ENCODE measurements around the gene USP33.
A peak's percentile ranks its signal among the peaks of the same experiment; 100 is the strongest.
"Not testable (repeated sequence)": the region's sequence is repeated elsewhere in the genome, so short reads cannot be mapped to it uniquely, and the experiment has no call there.

Gene USP33

DNA sequence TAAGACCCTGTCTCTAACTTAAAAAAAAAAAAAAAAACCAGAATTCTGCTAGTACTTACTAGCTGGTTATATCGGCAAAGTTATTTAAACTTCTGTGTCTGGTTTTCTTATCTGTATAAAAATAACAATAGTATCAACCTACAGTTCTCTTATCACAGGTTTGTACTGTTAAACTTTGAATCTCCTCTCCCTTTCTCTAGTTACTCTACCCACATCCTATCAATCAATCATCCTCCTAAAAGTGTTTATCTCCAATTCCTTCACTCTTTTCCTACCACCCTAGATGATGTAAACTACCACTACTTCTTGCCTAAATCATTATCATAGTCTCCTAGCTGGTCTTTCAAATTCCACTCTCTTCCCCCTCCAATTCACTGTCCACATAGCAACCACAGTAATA lies 27.6 kb downstream of the USP33 start:
- no peak for DNase-seq

DNA sequence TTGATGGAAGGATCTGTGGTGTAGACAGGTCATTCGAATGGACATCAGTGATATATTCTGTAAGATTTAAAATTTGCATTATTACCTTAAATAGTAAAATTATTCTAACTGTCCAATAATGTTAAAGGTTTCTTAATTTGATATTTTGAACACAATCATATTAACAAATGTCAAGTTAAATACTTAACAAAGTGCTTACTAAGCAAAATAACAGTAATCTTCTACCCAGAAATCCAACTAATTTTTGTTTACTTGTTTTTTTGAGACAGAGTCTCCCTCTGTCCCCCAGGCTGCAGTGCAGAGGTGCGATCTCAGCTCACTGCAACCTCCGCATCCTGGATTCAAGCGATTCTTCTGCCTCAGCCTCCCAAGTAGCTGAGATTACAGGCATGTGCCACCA lies 33.9 kb downstream of the USP33 start:
- no peak for DNase-seq

DNA sequence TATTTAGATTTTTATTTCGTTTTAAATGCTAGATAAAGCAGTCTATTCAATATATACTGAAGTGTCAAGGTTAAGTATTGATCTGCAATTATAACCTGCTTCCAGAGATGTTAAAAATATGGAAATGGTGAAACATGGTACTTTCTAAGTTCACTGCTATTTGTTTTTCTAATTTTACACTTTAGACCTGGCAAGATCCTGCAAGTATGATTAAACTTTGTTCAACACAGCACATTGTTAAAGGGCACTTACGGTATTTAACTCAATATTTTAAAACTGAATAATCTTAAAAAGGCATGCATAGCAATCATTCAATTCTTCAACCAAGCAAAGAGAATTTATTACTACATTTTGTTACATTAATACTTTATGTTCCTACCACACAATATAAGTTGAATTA lies 41.5 kb downstream of the USP33 start:
- DNase-seq, result no peak

DNA sequence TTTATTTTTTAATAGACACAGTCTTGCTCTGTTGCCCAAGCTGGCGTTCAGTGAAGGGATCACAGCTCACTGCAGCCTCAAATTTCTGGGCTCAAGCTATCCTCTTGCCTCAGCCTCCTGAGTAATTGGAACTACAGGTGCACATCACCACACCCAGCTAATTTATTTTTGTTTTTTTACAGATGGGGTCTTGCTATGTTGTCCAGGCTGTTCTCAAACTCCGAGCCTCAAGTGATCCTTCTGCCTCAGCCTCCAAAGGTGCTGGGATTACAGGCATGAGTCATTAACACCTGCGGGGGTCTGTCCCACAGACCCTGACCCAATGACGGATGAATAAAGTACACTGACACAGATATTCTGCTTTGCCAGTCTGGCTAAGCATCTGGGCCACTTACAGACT lies 43.6 kb downstream of the USP33 start:
- DNase-seq, result no peak

DNA sequence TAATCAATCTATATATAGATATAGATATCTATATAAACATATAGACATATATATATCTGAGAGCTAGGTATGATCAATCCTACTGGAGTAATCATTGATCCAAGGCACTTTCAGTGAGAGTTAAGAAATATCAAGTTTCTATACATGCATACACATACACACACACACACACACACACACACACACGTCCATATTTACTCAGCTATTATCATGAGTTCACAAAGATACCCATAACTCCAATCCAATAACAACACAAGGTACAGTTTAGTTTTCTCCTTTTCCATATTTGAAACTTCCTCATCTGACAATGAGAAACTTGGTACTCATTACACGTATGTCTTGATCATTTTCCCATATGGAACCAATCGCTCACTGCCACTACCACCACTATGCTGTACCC lies 49.9 kb downstream of the USP33 start:
- DNase-seq, result no peak

DNA sequence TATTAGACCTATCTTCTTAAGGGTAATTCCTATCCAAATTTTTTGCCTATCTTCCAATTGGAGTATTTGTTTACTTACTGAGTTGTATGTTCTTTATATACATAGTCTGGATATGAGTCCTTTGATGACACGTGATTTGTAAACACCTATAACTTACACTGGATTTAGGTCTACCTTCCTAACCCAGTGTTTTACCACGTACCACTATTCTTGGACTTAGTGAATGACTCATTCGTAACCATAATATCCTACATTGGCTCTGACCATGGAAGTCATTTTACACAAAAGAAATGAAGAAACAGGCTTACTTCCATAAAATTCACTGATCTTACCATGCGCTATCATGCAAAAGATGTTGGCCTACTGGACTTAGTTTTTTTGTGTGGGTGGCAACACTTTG lies 53.3 kb downstream of the USP33 start:
- no peak for DNase-seq

DNA sequence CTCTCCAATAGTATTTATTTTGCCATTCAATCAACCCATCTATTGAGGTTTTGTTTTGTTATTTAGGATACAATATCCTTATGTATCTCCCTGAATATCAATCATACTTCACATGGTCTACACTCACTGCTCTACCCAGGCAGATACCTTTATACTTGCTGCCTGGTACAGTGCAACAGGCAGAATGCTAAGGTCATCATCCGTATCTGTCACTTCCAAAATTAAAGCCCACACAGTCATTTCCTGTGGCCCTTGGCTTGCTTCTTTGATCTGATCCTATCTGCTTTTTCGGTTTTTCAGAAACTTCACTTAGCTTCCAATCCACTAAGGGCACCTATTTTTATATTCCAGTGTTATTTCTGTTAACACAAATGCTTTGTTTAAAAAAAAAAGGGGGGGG lies 54.9 kb downstream of the USP33 start:
- no peak for DNase-seq

DNA sequence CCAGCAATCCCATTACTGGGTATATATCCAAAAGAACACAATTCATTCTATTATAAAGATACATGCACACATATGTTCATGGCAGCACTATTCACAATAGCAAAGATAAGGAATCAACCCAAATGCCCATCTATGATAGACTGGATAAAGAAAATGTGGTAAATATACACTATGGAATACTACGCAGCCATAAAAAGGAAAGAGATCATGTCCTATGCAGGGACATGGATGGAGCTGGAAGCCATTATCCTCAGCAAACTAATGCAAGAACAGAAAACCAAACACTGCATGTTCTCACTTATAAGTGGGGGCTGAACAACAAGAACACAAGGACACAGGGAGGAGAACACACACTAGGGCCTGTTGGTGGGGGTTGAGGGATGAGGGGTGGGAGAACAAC lies 60.0 kb downstream of the USP33 start:
- DNase-seq, result not testable (repeated sequence)

DNA sequence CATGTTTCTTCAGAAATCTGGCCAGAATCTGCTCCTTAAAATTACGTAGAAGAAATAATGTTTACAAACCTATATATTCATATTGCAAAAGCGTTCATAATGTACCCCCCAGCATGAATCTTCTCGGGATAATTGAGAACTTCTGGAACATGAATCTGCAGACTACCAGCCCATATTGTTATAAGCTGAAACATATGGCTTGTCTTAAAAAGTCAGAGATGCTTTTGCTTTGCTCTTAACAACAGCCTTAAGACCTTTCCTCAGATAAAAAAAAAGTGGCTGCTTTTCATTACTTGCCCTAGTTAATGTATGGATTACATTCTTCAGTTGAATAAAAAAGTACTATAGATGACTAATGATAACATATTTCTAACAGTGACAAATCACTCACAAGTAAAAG lies 62.2 kb downstream of the USP33 start:
- no peak for DNase-seq

DNA sequence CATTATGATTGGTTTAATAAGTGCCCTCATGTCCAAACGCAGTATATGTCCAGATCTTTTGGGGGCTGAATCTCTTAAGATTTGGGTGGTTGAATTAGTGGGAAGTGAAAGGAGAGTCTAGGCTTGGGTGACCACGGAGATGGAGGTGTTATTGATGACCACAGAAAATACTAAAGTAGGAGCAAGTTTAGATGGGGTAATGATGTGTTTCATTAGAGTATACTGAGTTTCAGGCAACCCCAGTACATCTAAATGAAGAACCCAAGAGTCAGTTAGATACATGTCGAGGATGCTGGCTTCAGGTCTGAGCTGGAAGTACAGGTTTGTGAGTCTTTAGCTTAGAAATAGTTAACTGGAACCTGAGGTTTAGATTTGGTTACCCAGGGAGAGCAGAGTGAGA lies 70.7 kb downstream of the USP33 start:
- no peak for DNase-seq

DNA sequence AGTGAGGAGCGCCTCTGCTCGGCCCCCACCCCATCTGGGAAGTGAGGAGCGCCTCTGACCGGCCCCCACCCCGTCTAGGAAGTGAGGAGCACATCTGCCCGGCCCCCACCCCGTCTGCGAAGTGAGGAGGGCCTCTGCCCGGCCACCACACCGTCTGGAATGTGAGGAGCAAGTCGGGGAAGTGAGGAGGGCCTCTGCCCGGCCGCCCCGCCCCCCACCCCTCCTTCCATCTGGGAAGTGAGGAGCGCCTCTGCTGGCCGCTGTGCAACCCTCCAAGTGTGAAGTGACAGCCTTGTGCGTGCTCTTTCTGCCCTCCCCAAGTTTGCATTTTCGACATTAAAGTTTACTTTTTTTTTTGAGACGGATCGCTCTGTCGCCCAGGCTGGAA lies 72.1 kb downstream of the USP33 start:
- peak; percentile 38 for DNase-seq

DNA sequence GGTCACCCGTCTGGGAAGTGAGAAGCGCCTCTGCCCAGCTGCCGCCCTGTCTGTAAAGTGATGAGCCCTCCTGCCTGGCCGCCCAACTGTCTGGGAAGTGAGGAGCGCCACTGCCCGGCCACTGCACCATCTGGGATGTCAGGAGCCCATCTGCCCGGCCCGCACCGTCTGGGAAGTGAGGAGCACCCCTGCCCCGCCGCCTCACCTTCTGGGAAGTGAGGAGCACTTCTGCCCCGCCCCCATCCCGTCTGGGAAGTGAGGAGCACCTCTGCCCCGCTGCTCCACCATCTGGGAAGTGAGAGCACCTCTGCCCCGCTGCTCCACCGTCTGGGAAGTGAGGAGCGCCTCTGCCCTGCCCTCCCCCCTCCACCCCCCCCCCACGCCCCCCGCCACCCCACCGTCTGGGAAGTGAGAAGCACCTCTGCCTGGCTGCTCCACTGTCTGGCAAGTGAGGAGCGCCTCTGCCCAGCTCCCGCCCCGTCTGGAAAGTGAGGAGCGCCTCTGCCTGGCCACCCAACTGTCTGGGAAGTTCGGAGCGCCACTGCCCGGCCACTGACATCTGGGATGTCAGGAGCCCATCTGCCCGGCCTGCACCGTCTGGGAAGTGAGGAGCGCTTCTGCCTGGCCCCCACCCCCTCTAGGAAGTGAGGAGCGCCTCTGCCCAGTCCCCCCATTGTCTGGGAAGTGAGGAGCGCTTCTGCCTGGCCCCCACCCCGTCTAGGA lies 72.7 kb downstream of the USP33 start:
- DNase-seq, result no peak

DNA sequence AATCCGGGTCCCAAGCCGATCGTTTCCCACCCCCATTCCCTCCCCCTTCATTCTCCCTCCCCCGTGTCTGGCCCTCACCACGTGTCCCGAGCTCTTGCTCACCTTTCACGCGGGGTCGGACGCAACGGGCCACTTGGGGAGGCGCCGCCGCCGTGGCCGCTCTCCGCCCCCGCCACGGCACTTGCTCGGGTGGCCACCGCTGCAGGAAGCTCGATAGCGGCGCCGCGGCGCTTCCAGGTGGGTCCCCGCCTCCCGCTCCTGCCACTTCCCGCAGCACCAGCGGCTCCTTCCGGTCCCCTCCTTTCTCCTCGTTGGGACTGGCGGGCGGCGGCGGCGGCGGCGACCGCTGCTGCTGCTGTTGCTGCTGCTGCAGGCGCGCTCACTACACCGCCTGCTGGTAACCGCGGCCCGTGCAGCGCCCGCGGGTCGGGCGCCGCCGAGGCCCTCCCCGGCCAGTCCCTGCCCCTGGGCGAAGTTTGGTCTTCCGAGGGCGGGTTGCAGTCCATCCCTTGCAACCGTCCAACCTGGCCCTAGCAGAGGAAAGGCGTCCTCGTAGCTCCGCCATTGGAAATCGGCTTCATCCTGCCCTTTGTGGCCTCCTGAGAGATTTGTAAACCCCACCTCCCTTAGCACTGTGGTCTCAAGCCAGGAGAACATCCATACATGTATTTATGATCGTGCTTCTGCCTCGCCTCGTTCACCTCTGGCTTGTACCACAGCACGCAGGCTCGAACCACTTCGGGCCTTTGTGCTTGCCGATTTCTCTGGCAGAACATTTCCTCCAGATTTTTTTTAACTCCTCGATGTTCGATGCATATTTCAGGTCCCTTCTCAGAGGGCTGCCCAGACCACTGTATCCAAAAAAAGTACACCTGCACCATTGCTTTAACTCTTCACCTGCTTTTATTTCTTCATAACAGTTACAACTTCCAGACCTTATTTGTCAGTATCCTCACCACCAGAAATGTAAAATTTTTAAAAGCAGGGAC lies 76.2 kb downstream of the USP33 start:
- peak; percentile 93 for DNase-seq

DNA sequence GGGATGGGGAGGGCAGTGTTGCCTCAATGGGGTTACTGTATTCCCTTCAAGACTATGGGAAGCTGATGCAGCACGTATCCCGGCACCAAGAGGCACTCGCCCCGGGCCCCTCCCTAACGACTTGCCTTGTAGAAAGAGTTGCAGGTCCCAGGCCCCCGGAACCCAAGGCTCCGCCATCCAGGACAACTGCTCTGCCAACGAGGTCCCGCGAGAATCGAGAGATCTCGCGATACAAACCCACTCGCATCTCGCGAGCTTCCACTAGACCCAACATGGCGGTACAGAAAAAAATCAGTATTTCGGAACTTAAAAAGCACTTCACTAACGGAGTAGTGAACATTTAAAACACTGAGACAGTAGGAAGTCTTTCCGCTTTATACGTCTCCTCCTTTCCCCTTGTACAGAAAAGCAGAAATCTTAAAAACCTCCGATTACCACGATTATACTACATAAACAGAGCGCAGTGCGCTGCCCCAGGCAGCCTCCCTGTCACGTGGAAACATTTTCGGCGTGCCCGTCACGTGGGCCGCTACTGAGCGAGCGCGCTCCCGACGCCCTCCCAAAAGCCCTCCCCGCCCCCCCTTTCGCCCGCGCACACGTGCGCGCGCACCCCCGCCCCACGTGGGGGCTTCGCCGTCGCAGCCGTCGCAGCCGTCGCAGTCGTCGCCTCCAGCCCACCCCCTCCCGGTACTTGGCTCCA lies 77.0 kb downstream of the USP33 start, which contains the start of gene ZZZ3:
Gene ZZZ3, minus strand, starts transcription at position 199 of the 700 bp plus-strand sequence. CDS start 49,304 bp downstream, outside the sequence.
- DNase-seq, result peak; percentile 92

DNA sequence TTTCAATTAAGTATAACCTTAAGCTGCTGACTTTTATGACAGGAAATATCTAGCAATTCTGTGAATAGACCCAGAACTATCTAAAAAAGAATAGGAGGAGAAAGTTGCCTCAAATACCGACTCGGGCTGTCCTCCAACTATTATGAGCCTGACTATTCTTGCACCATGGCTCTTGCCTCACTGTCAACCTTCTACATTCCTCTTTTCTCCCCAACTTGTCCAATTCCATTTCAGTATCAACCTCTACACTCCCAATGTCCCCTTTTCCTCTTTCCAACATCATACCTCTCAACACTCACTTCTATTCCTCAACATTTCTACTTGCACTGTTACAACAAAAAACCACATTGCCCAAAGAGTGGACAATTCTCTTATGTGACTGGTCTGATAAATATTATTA lies 79.5 kb downstream of the USP33 start:
- no peak for DNase-seq

DNA sequence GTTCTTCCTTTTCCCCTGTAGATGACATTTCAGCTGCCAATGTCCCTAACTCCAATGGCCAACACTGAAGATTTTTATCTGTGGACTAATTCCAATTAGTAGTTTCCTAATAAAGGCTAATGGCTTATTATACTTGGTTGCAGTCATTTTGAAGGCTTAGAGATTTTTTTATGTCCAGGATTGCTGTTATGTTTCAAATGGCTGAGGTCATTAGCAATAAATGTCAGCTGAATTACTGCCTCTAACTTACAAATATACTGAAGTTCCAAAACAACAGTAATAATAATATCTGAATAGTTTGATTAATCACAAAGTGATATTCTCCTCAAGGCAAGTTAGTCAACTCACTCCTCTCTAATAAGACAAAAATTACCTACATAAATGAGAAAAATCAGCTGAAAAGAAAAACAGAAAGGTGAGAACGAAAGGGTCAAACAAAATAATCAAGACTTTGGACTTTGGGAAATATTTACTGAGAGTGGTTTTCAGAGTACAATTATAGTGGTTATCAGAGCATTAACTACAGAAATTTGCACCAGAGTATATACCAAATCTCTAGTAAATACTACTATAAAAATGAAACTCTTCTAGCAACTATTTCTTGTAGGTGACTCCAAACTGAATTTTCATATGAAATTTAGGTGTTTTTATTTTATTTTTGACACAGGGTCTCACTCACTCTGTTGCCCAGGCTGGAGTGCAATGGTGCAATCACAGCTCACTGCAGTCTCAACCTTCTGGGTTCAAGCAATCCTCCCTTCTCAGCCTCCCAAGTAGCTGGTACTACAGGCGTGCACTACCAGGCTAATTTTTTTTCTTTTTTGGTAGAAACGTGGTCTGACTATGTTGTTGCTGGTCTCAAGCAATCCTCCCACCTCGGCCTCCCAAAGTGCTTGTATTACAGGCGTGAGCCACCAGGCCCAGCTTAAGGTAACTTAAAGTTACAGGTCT lies 80.7 kb downstream of the USP33 start:
- DNase-seq, result no peak

DNA sequence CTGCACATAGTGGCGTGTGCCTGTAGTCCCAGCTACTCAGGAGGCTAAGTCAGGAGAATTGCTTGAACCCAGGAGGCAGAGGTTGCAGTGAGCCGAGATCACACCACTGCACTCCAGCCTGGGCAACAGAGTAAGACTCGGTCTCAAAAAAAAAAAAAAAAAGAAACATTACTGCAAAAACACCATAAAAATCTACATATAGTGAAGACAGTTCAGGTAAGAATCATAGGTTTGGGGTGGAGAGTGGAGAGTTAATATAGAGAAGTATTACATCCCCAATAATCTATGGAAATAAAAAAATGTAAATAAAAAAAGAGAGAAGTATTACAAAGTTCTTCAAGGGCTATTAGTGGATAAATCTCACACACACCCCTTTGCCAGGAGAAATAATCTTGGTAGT lies 84.8 kb downstream of the USP33 start:
- not testable (repeated sequence) for DNase-seq

DNA sequence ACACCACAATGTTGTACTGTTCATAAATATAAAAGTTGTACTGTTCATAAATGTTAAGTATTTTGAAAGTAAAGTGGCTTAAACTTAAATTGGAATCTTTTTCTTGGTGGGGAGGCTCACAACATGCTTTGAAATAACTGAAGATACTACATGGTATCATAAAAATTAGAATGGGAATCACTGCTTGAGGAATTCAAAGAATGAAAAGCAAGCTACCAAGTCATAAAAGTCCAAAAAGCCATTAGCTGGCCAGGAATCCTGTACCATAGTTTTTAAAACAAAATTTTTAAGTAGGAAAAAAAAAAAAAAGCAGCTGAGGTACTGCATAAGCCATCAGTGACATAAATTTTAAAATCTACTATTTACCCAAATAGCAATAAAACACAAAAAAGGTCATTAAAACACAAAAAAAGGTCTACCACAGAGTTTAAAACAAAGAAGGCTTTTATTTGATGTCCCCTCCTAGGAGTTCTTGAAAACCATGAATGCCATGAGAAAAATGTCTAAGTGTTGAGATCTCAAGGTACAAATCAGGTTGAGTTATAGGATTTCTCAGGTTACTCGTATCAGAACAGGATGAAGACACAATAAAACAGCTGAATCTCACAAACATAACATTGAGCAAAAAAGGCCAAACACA lies 85.8 kb downstream of the USP33 start:
- no peak for DNase-seq

DNA sequence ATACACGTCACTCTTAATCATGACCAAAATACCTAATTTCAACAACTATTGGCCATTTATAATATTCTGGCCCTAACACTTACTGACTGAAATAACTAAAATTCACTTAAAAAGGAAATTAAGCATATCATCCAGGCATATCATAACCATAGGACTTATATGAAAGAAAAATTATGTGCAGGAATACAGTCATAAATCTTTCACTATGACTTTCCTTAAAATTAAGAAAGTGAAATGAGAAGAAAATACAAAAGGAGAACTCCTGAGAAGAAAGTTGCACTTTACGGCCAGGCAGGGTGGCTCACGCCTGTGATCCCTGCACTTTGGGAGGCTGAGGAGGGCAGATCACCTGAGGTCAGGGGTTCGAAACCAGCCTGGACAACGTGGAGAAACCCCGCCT lies 86.6 kb downstream of the USP33 start:
- no peak for DNase-seq

DNA sequence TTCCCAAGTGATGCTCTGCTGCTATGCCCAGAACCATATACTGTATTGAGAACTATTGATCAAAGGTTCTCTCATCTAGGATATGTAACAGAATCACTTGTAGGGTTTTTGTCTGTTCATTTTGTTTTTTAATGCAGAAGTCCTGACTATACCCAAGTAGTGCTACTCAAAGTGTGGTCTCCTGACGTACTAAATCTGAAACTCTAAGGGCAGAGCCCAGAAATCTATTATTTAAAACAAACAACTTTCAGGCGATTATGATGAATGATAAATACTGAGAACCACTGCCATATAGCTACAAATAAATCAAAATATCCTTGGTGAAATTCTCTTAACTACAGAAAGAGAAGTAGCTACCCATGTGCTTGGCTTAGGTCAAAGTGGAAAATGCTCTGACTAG lies 87.3 kb downstream of the USP33 start:
- DNase-seq, result no peak

DNA sequence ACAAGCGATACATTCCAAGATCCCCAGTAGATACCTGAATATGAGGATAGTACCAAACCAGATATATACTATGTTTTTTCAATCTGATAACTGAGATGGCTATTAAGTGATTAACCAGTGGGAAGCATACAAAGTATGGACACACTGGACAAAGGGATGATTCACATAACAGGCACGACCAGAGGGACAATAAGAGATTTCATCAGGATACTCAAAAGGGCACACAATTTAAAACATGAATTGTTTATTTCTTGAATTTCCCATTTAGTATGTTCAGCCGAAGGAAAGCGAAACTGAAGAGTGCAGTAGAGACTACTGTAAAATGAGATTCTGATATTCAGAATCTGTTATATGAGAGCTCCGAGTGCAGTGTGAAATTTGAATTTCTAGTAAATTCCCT lies 87.8 kb downstream of the USP33 start:
- no peak for DNase-seq

DNA sequence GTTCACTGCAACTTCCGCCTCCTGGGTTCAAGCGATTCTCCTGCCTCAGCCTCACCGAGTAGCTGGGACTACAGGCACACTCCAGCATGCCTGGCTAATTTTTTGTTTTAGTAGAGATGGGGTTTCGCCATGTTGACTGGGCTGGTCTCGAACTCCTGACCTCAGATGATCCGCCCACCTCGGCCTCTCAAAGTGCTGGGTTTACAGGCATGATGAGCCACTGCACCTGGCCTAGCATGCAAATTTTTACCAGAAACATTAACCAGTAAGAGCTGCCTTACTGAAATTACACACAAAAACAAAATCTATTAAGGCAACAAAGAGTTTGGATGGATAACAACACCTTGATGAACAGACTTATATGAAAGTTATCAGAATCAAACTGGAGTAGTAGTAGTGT lies 89.3 kb downstream of the USP33 start:
- DNase-seq, result no peak
